Measurements from ENCODE around the gene PRKACG.

The PRKACG gene

DNA sequence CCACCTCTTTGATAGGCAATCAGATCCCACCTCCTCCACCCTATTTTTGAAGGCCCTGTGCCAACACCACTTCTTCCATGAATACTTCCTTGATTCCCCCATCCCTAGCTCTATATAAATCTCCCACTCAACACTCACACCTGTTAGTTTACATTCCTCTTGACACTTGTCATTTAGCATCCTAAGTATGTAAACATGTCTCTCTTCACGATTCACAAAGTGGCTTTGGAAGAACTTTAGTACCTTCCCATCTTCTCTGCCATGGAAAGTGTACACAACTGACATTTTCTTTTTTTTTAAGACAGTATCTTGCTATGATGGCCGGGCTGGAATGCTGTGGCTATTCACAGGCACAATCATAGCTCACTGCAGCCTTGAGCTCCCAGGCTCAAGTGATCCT, 20.2 kb upstream of the PRKACG start:
- H4K8ac ChIP-seq (ENCODE audit: low read depth, low read length) = no peak overlapping the region
- H2AFZ ChIP-seq (ENCODE audit: insufficient read depth, low read length, poor library complexity) = no peak overlapping the region
- H3K14ac ChIP-seq (ENCODE audit: low read length) = no peak overlapping the region
- H3K4me2 ChIP-seq (ENCODE audit: low read length) = no peak overlapping the region
- H3K27ac ChIP-seq (ENCODE audit: low read depth, low read length) = no peak overlapping the region
- H3K4me1 ChIP-seq (ENCODE audit: control insufficient read depth in 1 of 2, insufficient read depth in 2 of 2, low read length in 2 of 2) = peaks cover 2 to 10% of the 10 kb centered on the region in 2 experiments
- H3K9me3 ChIP-seq (ENCODE audit: insufficient read depth, low read depth, low read length) = no peaks in the 10 kb centered on the region
- H4K12ac ChIP-seq (ENCODE audit: low read depth, low read length) = no peak overlapping the region
- peaks cover 4% of the 10 kb centered on the region for H3K79me1 ChIP-seq (ENCODE audit: low read length)
- no CpG with 5 or more reads among the region's 2 CpGs for WGBS (ENCODE audit: extremely low coverage, insufficient coverage, insufficient read length)
- no peak overlapping the region for H4K91ac ChIP-seq (ENCODE audit: low read depth, low read length)
- H2BK12ac ChIP-seq (ENCODE audit: low read length) = no peak overlapping the region
- no peak overlapping the region for H3K4me3 ChIP-seq (ENCODE audit: low read depth, low read length)
- H3K23ac ChIP-seq (ENCODE audit: low read length) = no peak overlapping the region
- no peak overlapping the region for H2BK120ac ChIP-seq (ENCODE audit: insufficient read depth, low read length, poor library complexity)
- H3K79me2 ChIP-seq (ENCODE audit: control insufficient read depth, insufficient read depth, low read length, poor library complexity) = peaks cover 8% of the 10 kb centered on the region
- no peak overlapping the region for H3K18ac ChIP-seq (ENCODE audit: low read length)
- no peak overlapping the region for H3K9ac ChIP-seq (ENCODE audit: low read length)
- no peak overlapping the region for H3K4ac ChIP-seq (ENCODE audit: low read depth, low read length)
- no peaks in the 10 kb centered on the region for H3K36me3 ChIP-seq (ENCODE audit: control insufficient read depth in 1 of 2, insufficient read depth in 2 of 2, low read length in 2 of 2)
- peak in 1 of 2 donors; percentile 76 for DNase-seq
- H3K27me3 ChIP-seq (ENCODE audit: insufficient read depth, low read length) = no peaks in the 10 kb centered on the region
- no peak overlapping the region for H2AK5ac ChIP-seq (ENCODE audit: low read length)
- no peak overlapping the region for H2BK5ac ChIP-seq (ENCODE audit: low read depth, low read length, poor library complexity)

- Histone ChIP-seq H3K18ac (ENCODE audit: low read length) (no peak overlapping the region), H3K4me1 (ENCODE audit: control insufficient read depth in 1 of 2, insufficient read depth in 2 of 2, low read length in 2 of 2) (peaks cover 2 to 3% of the 10 kb centered on the region in 2 experiments), H2BK120ac (ENCODE audit: insufficient read depth, low read length, poor library complexity) (no peak overlapping the region), H3K79me2 (ENCODE audit: control insufficient read depth, insufficient read depth, low read length, poor library complexity) (peaks cover 3% of the 10 kb centered on the region), H2BK12ac (ENCODE audit: low read length) (no peak overlapping the region), H3K36me3 (ENCODE audit: control insufficient read depth in 1 of 2, insufficient read depth in 2 of 2, low read length in 2 of 2) (no peaks in the 10 kb centered on the region), H3K27me3 (ENCODE audit: insufficient read depth, low read length) (no peaks in the 10 kb centered on the region), H4K12ac (ENCODE audit: low read depth, low read length) (no peak overlapping the region), H3K9ac (ENCODE audit: low read length) (no peak overlapping the region), H2AK5ac (ENCODE audit: low read length) (no peak overlapping the region), H3K4me3 (ENCODE audit: low read depth, low read length) (no peak overlapping the region), H2BK5ac (ENCODE audit: low read depth, low read length, poor library complexity) (no peak overlapping the region), H4K91ac (ENCODE audit: low read depth, low read length) (no peak overlapping the region), H2AFZ (ENCODE audit: insufficient read depth, low read length, poor library complexity) (no peak overlapping the region), H3K4me2 (ENCODE audit: low read length) (no peak overlapping the region), H3K27ac (ENCODE audit: low read depth, low read length) (no peak overlapping the region), H3K4ac (ENCODE audit: low read depth, low read length) (no peak overlapping the region), H3K23ac (ENCODE audit: low read length) (no peak overlapping the region), H3K14ac (ENCODE audit: low read length) (no peak overlapping the region), H3K9me3 (ENCODE audit: insufficient read depth, low read depth, low read length) (no peaks in the 10 kb centered on the region), H3K79me1 (ENCODE audit: low read length) (peaks cover 4% of the 10 kb centered on the region), H4K8ac (ENCODE audit: low read depth, low read length) (no peak overlapping the region)
- DNase-seq = no peak
- WGBS (ENCODE audit: extremely low coverage, insufficient coverage, insufficient read length) = no CpG with 5 or more reads among the region's 1 CpG
These were observed 17.1 kb upstream of the PRKACG start for GRCh38 chr9:69030851-69031645.

DNA sequence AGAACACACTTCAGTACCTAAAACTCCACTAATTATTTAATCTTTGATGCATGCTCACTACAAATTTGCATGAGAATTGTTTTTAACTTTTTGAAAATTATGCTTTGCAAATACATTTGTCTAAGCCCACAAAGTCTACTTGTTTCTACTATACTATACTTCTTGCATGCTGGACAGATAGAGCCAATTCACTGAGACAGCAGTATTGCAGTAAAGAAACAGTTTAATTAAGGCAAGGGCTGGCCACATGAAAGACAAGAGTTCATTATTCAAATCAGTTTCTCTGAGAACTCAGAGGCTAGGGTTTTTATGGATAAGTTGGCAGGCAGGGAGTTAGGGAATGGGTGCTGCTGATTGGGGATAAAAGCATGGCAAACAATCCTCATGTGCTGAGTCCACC, 15.6 kb upstream of the PRKACG start:
- H4K8ac ChIP-seq (ENCODE audit: low read depth, low read length) = no peak overlapping the region
- H2BK5ac ChIP-seq (ENCODE audit: low read depth, low read length, poor library complexity) = no peak overlapping the region
- no peak overlapping the region for H3K4me3 ChIP-seq (ENCODE audit: low read depth, low read length)
- H3K27me3 ChIP-seq (ENCODE audit: insufficient read depth, low read length) = no peaks in the 10 kb centered on the region
- H4K12ac ChIP-seq (ENCODE audit: low read depth, low read length) = no peak overlapping the region
- no peak overlapping the region for H2AK5ac ChIP-seq (ENCODE audit: low read length)
- no peak overlapping the region for H2BK120ac ChIP-seq (ENCODE audit: insufficient read depth, low read length, poor library complexity)
- no peak overlapping the region for H2BK12ac ChIP-seq (ENCODE audit: low read length)
- H3K4me1 ChIP-seq (ENCODE audit: control insufficient read depth in 1 of 2, insufficient read depth in 2 of 2, low read length in 2 of 2) = no peaks in the 10 kb centered on the region
- no peak overlapping the region for H3K9ac ChIP-seq (ENCODE audit: low read length)
- H3K4me2 ChIP-seq (ENCODE audit: low read length) = no peak overlapping the region
- no peaks in the 10 kb centered on the region for H3K79me2 ChIP-seq (ENCODE audit: control insufficient read depth, insufficient read depth, low read length, poor library complexity)
- no peaks in the 10 kb centered on the region for H3K36me3 ChIP-seq (ENCODE audit: control insufficient read depth in 1 of 2, insufficient read depth in 2 of 2, low read length in 2 of 2)
- H3K23ac ChIP-seq (ENCODE audit: low read length) = no peak overlapping the region
- DNase-seq = no peak
- H3K27ac ChIP-seq (ENCODE audit: low read depth, low read length) = no peak overlapping the region
- no peak overlapping the region for H2AFZ ChIP-seq (ENCODE audit: insufficient read depth, low read length, poor library complexity)
- no peak overlapping the region for H3K4ac ChIP-seq (ENCODE audit: low read depth, low read length)
- H3K9me3 ChIP-seq (ENCODE audit: insufficient read depth, low read depth, low read length) = no peaks in the 10 kb centered on the region
- no peak overlapping the region for H3K14ac ChIP-seq (ENCODE audit: low read length)
- no peaks in the 10 kb centered on the region for H3K79me1 ChIP-seq (ENCODE audit: low read length)
- no peak overlapping the region for H4K91ac ChIP-seq (ENCODE audit: low read depth, low read length)
- H3K18ac ChIP-seq (ENCODE audit: low read length) = no peak overlapping the region

- Histone ChIP-seq H3K23ac (ENCODE audit: low read length) (no peak overlapping the region), H3K9ac (ENCODE audit: low read length) (no peak overlapping the region), H2AFZ (ENCODE audit: insufficient read depth, low read length, poor library complexity) (no peak overlapping the region), H2BK12ac (ENCODE audit: low read length) (no peak overlapping the region), H2AK5ac (ENCODE audit: low read length) (no peak overlapping the region), H3K27ac (ENCODE audit: low read depth, low read length) (no peak overlapping the region), H2BK5ac (ENCODE audit: low read depth, low read length, poor library complexity) (no peak overlapping the region), H3K18ac (ENCODE audit: low read length) (no peak overlapping the region), H3K27me3 (ENCODE audit: insufficient read depth, low read length) (no peaks in the 10 kb centered on the region), H4K8ac (ENCODE audit: low read depth, low read length) (no peak overlapping the region), H3K4me1 (ENCODE audit: control insufficient read depth in 1 of 2, insufficient read depth in 2 of 2, low read length in 2 of 2) (no peaks in the 10 kb centered on the region), H3K9me3 (ENCODE audit: insufficient read depth, low read depth, low read length) (no peaks in the 10 kb centered on the region), H3K4me3 (ENCODE audit: low read depth, low read length) (no peak overlapping the region), H2BK120ac (ENCODE audit: insufficient read depth, low read length, poor library complexity) (no peak overlapping the region), H4K12ac (ENCODE audit: low read depth, low read length) (no peak overlapping the region), H3K79me2 (ENCODE audit: control insufficient read depth, insufficient read depth, low read length, poor library complexity) (no peaks in the 10 kb centered on the region), H3K79me1 (ENCODE audit: low read length) (no peaks in the 10 kb centered on the region), H3K4ac (ENCODE audit: low read depth, low read length) (no peak overlapping the region), H3K36me3 (ENCODE audit: control insufficient read depth in 1 of 2, insufficient read depth in 2 of 2, low read length in 2 of 2) (no peaks in the 10 kb centered on the region), H4K91ac (ENCODE audit: low read depth, low read length) (no peak overlapping the region), H3K4me2 (ENCODE audit: low read length) (no peak overlapping the region), H3K14ac (ENCODE audit: low read length) (no peak overlapping the region)
- WGBS (ENCODE audit: extremely low coverage, insufficient coverage, insufficient read length) = no CpG with 5 or more reads among the region's 2 CpGs
- DNase-seq = no peak
These were observed 14.8 kb upstream of the PRKACG start for GRCh38 chr9:69028754-69029153.

Data from trophoblast cell (in vitro differentiated cells and primary cell).